B cell (primary cell): ENCODE measurements around the gene SPECC1L.

Experiments
- EZH2 ChIP-seq: IDR thresholded peaks from 2 replicates; pipeline ENCODE4 v1.6.1; 2012; ENCODE audit warnings: borderline replicate concordance, low read depth, mild to moderate bottlenecking, moderate library complexity, low read length; ENCODE audit not compliant: insufficient read depth, poor library complexity, severe bottlenecking
- TF ChIP-seq, protein P1 (sequence below): fragments of 200-600 bp; IDR thresholded peaks from one replicate; pipeline ENCODE4 v1.8.0; 2022; ENCODE audit warnings: antibody characterized with exemption, mild to moderate bottlenecking

DNA sequence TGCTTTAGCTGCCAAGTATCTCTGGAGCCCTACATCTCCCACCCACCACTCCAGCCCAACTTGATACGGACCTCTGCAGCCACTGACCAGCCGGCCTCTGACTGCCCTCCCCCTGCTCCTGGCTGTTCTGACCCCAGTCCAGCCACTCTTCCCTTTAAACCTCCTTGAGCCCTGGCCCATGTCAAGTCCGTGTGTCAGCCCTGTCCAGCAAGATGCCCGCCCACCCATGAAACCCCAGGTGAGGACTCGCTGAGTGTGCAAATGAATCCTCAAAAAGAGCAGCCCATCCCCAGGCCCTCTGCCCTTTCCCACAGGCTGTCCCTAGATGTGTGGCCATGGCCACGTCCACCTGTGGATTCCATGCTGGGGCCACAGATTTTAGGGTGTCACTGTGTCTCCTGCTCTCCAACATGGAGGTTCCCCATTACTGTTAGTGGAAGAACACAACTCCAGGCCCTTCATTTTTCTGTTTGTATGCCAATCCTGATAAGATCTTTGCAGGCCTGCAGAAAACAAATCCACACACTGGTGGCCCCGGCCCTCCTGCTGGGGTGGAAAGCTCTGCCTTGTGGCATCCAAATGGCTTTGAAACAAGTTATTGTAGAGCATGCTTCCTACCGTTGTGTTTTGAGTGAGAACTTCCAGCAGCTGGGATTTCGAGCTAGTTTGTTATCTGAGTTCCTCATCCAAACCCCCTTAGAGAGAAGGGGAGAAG lies 134.1 kb downstream of the SPECC1L start:
- TF ChIP-seq EZH2: no peak
- TF ChIP-seq, protein P1, sequence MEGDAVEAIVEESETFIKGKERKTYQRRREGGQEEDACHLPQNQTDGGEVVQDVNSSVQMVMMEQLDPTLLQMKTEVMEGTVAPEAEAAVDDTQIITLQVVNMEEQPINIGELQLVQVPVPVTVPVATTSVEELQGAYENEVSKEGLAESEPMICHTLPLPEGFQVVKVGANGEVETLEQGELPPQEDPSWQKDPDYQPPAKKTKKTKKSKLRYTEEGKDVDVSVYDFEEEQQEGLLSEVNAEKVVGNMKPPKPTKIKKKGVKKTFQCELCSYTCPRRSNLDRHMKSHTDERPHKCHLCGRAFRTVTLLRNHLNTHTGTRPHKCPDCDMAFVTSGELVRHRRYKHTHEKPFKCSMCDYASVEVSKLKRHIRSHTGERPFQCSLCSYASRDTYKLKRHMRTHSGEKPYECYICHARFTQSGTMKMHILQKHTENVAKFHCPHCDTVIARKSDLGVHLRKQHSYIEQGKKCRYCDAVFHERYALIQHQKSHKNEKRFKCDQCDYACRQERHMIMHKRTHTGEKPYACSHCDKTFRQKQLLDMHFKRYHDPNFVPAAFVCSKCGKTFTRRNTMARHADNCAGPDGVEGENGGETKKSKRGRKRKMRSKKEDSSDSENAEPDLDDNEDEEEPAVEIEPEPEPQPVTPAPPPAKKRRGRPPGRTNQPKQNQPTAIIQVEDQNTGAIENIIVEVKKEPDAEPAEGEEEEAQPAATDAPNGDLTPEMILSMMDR: no peak
